NCI-H345 treated with DMSO at 0.1 percent for 48 hours (cell line): ENCODE measurements around the gene RAPGEF5.

ENCODE experiments used
- DNase-seq: peaks from one replicate; lab custom pipeline; 2025; ENCODE audit not compliant: unreplicated experiment; lab: John Stamatoyannopoulos, UW

RAPGEF5 gene

GRCh38 chr7:22269963-22270362 lies 87.0 kb downstream of the RAPGEF5 start:
- peak; percentile 13 for DNase-seq

GRCh38 chr7:22268884-22269421 lies 88.0 kb downstream of the RAPGEF5 start:
- no peak for DNase-seq

GRCh38 chr7:22267930-22268615 lies 88.9 kb downstream of the RAPGEF5 start:
- no peak for DNase-seq

GRCh38 chr7:22262538-22262937 lies 94.4 kb downstream of the RAPGEF5 start:
- no peak for DNase-seq

GRCh38 chr7:22256541-22257096 lies 100.3 kb downstream of the RAPGEF5 start:
- DNase-seq = no peak

GRCh38 chr7:22255834-22256233 lies 101.1 kb downstream of the RAPGEF5 start:
- DNase-seq = no peak

- DNase-seq = no peak
These were observed 101.6 kb downstream of the RAPGEF5 start for GRCh38 chr7:22255342-22255741.

- no peak for DNase-seq
These were observed 103.9 kb downstream of the RAPGEF5 start for GRCh38 chr7:22252936-22253536.

- no peak for DNase-seq
These were observed 104.9 kb downstream of the RAPGEF5 start for GRCh38 chr7:22252016-22252415.

- DNase-seq = no peak
These were observed 105.7 kb downstream of the RAPGEF5 start for GRCh38 chr7:22251281-22251680.

GRCh38 chr7:22250390-22250789 lies 106.6 kb downstream of the RAPGEF5 start:
- no peak for DNase-seq

GRCh38 chr7:22248111-22248809 lies 108.7 kb downstream of the RAPGEF5 start:
- no peak for DNase-seq

GRCh38 chr7:22241805-22242390 lies 115.1 kb downstream of the RAPGEF5 start:
- DNase-seq = no peak

GRCh38 chr7:22240904-22241571 lies 115.9 kb downstream of the RAPGEF5 start:
- DNase-seq = no peak

- DNase-seq = no peak
These were observed 118.3 kb downstream of the RAPGEF5 start for GRCh38 chr7:22238354-22239311.

- DNase-seq = no peak
These were observed 121.8 kb downstream of the RAPGEF5 start for GRCh38 chr7:22235134-22235533.

GRCh38 chr7:22234227-22234626 lies 122.7 kb downstream of the RAPGEF5 start:
- DNase-seq = no peak

- DNase-seq = no peak
These were observed 125.1 kb downstream of the RAPGEF5 start for GRCh38 chr7:22231806-22232205.

- DNase-seq = no peak
These were observed 125.8 kb downstream of the RAPGEF5 start for GRCh38 chr7:22231141-22231540.

GRCh38 chr7:22230238-22230637 lies 126.7 kb downstream of the RAPGEF5 start:
- no peak for DNase-seq
